ENCODE results near the gene HECTD1.
"Not testable (repeated sequence)": the region's sequence is repeated elsewhere in the genome, so short reads cannot be mapped to it uniquely, and the experiment has no call there.

DNA sequence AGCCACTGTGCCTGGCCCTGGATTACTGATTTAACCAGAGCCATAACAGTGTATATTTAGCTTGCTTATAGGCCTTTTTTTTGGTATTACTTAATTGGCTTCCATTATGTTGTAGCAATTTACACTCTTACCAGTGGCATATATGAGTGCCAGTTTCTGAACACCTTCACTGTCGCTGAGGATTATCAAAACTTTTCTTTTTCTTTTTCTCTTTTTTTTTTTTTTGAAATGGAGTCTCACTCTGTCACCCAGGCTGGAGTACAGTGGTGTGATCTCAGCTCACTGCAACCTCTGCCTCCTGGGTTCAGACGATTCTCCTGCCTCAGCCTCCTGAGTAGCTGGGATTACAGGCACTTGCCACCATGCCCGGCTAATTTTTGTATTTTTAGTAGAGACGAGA lies 48.3 kb upstream of the HECTD1 start:
- not testable (repeated sequence) for TF ChIP-seq POLR2A (IDR thresholded peaks at IDR 0.05; ENCODE audit: low read length); GATA1 (IDR thresholded peaks at IDR 0.05; ENCODE audit: low read depth, low read length)
